NCI-H748 (cell line): ENCODE results near the gene APC.

ENCODE experiments used
- DNase-seq: peaks from one replicate; lab custom pipeline; 2025; ENCODE audit not compliant: unreplicated experiment; lab: John Stamatoyannopoulos, UW

The APC gene

DNA sequence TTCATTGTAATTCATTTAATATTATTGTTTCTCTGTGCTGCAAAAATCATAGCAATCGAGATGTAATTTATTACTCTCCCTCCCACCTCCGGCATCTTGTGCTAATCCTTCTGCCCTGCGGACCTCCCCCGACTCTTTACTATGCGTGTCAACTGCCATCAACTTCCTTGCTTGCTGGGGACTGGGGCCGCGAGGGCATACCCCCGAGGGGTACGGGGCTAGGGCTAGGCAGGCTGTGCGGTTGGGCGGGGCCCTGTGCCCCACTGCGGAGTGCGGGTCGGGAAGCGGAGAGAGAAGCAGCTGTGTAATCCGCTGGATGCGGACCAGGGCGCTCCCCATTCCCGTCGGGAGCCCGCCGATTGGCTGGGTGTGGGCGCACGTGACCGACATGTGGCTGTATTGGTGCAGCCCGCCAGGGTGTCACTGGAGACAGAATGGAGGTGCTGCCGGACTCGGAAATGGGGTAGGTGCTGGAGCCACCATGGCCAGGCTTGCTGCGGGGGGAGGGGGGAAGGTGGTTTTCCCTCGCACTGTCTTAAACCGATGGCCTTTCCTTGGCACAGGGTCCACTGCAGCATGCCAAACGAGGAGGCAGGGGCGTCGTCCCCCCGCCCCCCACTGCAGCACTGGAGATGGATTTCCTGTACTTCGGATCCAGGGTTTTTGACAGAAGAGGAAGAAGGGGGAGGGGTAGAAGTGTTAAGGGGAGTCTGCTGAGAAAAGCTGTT lies at the start of gene APC:
Gene APC, plus strand, starts transcription at position 423 of the 728 bp plus-strand sequence. CDS start 17,006 bp downstream, outside the sequence.
- peak; percentile 87 for DNase-seq

DNA sequence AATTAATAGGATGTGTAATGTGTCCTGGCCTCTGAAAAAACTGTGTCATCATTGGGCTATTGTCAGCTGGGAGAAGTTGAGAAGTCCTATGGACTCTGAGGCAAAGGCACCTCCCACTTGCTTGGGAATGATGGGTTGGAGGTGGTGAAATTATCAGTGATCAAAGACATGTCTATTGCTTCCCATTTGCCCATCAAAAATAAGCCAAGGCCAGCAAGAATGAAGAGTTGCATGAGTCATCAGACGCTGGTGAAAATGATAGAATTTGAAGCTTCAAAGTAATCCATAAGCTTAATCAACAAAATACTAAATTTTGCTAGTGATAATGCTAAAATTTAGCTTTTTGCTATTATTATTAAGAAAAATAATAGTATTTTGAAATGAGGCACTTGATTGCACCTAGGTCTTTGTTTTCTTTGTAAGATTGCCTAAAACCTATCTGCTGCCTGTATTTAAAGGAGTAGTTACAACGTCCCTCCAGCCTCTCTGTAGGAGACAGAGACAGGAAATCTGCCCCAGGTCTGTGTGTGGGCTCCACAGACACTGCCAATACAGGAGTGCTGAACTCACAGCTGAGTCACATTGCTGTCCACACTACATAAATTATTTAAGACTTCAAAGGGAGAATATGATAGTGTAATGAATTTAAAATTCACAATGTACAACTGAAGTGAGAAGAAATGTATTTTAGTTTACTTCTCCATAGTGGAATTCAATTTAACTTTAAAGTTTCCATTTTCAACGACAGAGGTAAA lies 48.4 kb upstream of the APC start:
- no peak for DNase-seq

DNA sequence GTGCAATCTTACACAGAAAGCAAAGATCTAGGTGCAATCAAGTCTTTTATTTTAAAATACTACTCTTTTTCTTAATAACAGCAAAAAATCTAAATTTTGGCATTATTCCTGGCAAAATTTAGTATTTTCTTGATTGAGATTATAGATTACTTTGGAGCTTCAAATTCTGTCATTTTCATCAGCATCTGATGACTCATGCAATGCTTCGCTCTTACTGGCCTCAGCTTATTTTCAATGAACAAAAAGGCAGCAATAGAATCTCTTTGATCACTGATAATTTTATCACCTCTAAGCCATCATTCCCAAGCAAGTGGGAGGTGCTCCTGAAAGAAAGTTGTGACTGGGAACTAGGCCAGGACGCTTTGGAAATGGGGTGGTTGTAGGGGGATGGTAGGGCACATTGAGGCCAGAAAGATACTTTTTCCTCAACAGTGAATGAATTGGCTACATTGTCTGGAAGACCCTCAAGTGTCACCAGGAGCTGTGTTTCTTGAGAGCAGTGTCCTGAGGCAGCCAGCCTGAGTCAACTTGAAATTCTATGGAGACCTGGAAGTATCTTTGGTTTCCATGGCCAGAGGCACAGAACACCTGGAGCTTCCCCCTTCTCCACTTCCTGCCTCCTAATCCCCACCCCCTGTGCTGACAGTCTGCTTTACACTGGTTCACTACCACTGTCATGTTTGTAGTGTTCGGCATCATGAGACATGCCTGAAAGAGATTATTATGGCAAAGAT lies 46.9 kb upstream of the APC start:
- no peak for DNase-seq

DNA sequence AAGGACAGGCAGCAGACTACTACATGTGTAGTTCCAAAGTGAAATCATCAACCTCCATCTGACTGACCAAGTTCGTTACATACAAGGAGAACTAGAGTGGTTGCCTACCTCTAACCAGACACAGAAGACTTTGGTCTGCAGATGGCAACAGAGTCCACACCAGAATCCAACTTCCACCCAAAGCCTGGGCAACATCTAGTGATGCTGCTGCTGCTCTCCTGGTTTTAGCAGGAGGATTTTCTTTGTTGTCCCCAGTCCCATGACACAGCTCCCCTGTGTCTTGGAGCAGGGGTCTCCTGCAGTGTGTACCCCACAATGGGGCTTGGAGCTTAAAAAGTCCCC lies 46.4 kb upstream of the APC start:
- DNase-seq, result no peak

DNA sequence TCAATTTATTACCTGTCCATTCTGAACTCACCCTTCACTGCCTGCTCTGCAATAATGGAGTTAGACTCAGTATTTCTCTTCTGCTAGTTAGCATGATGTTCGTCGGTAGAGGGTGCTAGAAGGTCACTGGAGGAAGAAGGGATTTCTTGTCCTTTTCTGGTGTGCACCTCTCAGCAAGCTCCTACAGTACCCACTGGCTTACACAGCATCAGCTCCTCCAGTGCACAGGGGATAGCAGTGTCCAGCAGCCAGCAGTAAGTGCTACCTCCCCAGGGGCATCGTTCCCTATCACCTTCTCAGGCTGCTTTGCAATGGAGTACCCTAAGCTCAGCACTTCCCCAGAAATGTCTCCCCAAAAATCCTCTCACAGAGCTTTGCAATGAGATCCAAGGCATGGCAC lies 45.9 kb upstream of the APC start:
- peak; percentile 29 for DNase-seq

DNA sequence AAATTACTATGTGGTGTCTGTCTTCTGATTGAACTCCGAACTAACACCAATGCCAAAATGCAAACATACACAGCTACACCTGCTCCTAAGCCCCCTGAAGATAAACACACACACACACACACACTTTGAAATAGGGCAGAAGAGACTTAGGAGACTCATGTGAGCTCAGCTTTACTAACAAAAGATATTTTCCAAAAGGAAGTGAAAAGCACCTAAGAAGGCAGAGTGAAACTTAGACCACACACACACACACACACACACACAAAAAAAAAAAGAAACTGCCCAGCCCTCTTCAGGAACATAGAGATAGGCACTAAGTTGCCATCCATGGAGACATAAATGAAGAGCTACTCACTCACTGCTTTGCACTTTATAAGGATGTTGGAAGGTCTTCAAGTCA lies 45.2 kb upstream of the APC start:
- DNase-seq, result no peak

DNA sequence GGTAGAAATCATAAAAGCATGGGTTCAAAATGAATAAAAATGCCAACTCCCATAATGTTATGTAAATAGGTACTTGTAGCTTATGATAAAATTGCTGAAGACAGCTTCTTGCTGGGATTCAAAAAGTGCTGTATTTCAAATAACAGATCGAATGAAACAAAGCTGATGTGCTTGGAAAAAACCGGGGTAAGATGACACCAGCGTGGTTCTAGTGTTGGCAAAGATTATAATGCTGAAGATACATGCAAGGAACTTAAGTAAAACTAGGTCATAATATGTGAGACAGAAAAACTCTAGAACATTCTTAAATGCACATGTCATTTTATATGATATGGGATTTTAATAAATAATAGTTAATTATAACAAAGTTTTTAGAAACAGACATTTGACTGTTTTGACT lies 44.4 kb upstream of the APC start:
- DNase-seq, result no peak

DNA sequence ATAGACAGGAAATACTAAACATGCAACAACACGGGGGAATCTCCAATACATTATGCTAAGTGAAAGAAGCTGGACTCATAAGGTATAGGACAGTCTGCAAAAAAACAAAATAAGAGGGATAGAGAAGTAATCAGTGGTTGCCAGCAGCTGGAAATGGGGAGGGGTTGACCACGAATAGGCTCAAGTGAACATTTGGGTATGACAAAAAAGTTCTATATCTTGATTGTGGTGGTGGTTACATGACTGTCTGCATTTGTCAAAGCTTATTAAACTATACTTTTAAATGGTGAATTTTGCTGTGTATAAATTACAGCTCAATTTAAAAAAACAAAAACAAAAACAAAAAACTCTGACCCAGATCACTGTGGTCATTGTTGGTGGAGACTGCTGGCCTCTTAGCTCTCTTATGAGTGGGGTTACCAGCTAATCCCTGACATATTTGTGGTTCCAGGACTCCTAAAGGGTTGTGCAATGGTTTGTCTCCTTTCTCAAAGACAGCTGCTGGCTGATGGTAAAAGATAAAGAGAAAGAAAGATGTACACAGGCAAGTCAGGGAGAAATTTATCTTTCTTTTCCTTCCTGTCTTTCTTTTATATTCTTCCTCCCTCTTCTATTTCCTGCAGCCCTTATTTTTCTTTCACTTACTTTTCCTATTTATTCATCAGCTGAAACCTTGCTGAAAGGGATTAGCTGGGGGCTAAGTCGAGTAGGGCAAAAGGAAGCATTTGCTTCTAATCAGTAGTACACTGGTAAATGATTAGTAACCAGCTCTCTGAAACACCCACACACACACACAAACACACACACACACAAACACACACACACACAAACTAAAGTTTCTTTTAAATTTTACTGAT lies 42.6 kb upstream of the APC start:
- no peak for DNase-seq

DNA sequence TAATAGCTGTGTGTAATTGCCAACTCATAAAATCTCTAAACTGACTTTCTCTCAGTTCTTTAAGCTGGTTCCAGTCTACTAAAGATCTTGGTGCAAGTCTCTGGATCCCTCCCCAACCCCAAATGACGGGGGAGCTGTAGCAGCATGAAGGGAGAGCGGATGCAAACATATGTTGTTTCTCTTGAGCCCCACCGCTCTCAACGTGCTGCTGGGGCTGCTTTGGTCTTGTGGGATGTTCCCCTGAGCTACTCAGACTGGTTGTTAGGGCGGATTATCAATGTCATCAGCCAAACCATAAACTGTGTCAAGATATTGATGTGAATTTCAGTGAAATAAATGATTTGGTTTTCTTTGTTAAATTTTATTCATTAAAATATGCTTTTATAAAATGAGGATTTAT lies 40.9 kb upstream of the APC start:
- no peak for DNase-seq

DNA sequence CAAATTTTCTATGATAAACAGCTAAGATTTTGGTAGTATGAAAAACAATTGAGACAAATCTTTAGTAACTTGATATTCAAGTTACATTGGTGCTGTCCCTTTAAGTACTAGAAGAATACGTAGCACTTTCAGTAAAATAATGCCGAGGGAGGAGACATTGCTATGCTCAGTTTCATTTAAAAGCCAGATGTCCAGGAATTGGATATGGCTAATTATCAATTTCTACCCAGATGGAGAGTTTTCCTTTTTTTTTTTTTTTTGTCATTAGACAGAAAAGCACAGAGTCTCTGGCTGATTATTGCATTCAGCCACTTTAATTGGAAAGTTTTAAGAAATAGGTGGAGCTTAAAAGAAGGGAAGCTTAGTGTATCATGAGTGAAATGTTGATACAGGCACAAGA lies 40.4 kb upstream of the APC start:
- no peak for DNase-seq

DNA sequence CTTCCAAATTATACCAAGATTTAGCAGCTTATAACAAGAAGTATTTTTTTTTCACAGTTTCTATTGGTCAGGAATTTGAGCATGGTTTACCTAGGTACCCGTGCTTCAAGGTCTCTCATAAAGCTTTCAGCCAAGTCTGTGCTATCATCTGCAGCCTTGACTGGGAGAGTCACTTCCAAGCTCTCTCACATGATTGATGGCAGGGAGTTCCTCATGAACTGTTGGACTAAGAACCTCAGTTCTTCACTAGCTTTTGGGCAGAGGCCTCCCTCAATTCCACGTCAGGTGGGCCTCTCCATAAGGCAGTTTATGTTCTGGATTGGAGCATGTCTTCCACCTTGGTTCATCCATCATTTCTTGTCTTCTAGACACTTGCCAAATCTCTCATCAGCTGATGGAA lies 39.9 kb upstream of the APC start:
- no peak for DNase-seq

DNA sequence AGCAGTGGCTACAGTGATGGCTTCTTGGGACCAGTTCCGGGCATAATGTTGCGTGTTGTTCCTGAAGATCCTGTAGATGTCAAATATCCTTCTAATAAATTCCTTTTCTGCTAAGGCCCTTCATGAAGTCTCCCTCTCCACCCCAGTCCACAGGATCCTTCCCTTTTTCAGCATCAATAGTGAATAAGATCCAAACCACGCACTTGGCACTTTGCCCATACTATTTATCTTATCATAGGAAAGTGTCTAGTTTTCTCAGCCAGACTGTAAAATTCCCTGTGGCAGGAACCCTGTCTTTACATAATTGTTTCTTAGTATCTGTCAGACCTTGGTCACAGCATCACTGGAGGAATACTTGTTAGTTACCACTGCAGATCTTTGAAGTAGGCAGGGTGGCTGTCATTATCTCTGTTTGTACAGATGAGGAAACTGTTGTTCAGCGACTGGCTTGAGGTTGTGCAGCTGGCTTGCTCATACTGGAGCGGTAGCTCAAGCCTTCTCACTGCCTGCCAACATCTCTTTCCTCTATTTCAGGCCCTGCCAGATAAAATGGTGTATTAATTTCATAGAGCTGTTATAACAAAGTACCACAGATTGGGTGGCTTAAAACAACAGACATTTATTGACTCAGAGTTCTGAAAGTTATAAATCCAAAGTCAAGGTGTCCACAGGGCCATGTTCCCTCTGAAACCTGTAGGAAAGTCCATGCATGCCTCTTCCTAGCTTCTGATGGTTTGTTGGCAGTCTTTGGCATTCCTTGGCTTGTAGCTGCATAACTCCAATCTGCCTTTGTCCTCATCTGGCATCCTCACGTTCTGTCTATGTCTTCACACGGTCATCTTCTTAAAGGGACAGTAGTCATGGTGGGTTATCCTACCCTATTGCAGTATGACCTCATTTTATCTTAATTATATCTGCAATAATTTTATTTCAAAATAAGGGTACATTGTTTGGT lies 33.5 kb upstream of the APC start:
- peak; percentile 32 for DNase-seq

DNA sequence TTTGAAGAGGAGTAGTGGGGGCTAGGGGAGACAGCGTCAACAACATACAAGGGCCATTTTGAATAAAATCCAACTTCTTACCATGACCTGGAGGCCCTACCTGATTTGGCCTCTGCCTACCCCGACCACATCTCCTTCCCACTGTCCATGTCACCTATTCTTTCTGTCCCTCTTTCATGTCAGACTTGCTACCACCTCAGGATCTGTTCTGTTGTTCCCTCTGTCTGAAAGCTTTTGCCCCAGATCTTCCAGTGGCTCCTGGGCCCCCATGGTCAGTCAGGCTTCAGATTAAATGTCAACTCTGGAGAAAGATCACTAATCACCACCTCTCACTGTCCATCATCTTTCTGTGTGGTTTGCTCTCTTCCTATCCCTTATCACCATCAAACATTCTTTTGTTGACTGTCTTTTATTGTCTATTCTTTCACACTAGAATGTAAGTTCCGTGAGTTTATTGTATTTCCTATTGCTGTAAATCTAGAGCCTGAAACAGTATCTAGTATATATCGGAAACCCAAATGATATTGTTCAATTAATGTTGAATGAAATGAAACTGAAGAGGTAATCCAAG lies 31.2 kb upstream of the APC start:
- no peak for DNase-seq

DNA sequence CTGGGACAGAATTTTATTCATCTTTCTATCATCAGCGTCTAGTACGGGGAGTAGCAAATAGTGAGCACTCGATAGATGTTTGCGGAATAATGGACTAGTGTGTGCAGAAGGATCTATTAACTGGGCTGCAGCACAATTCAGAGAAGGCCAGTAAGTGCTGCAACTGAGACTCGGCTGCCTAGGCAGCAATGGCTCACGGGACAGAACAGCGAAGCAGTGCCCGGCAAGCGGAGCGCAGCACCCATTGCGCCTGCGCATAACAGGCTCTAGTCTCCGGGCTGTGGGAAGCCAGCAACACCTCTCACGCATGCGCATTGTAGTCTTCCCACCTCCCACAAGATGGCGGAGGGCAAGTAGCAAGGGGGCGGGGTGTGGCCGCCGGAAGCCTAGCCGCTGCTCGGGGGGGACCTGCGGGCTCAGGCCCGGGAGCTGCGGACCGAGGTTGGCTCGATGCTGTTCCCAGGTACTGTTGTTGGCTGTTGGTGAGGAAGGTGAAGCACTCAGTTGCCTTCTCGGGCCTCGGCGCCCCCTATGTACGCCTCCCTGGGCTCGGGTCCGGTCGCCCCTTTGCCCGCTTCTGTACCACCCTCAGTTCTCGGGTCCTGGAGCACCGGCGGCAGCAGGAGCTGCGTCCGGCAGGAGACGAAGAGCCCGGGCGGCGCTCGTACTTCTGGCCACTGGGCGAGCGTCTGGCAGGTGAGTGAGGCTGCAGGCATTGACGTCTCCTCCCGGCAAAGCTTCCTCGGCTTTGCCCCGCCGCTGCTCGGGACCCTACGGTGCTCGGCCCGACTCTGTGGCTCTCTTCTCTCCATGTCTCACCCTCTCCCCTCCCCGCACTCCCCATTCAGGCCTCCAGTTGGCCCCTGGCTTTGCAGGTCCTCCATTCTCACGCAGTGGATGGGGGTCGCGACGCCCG lies 30.2 kb upstream of the APC start:
- DNase-seq, result peak; percentile 98

DNA sequence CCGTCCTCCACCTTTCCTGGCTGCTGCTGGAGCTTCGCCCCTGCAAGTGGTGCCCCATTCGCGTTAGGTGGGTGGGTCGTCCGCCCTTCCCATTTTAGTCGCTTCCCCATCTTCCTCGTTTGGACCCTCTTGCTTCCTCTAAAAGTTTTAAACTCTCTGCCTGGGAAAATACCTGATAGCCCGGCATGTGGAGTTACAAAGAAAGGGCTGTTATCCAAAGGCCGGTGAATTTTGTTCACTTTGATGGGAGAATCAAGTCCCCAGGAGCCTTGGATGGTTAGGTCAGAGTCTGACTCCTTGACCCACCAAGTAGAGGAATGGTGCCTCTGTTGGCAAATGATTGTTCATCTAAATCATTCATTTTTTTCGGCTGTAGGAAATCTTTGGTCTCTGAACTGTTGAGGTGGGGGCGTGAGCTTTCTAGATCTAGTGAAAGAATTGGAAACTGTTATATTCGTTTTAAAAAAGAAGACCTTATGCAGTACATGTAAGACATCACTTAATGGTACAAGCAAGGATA lies 29.5 kb upstream of the APC start:
- peak; percentile 38 for DNase-seq

DNA sequence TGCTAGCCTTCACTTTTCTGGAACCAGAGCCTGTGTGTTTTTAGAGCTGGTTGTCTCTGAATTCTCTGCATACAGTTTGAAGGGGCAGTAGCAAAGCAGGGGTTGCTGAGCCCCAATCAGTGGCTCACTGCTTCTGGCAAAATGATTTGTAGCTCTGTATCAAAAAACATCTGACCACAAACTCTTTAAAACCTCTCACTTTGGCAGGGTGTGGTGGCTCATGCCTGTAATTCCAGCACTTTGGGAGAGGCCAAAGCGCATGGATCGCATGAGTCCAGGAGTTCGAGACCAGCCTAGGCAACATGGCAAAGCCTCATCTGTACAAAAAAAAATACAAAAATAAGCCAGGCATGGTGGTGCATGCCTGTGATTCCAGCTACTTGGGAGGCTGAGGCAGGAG lies 28.3 kb upstream of the APC start:
- no peak for DNase-seq

DNA sequence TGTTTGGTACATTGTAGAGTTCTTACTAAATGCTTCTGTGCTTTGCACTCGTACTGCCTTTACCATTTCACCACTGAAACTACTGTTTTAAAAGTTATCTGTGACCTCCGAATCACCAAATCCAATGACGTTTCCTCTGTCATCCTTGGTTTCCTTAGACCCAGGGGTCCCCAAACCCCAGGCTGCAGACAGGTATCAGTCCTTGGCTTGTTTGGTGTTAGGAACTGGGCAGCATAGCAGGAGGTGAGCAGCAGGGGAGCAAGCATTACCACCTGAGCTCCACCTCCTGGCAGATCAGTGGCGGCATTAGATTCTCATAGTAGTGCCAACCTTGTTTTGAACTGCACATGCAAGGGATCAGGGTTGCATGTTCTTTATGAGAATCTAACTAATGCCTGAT lies 26.8 kb upstream of the APC start:
- no peak for DNase-seq

DNA sequence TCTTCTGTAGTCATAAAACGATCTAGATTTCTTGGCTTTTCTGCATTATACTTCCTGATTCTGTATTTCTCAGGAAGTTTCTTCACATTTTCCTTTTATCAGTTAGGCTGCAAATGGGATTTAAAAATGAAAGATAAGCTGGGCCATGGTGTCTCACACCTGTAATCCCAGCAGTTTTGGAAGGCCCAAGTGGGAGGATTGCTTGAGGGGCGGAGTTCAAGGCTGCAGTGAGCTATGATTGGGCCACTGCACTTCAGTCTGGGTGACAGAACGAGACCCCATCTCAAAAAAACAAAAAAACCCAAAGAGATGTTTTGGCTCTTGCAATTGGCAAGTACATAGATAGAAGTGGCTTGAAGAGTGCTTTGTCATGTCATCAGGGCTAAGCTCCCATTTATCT lies 26.2 kb upstream of the APC start:
- no peak for DNase-seq
